Left lung (tissue), 10 donors: ENCODE data around the gene AK2. TPM values are rescaled to one million over a fixed set of nuclear protein-coding genes. Genes with fewer than 3 reads are reported as not detected.

ENCODE experiments used
- ATAC-seq: fragments of 200-7000 bp; cut with Tn5 transposase; one replicate; pipeline ENCODE4 v1.9.1; 2020; ENCODE audit warnings: moderate library complexity
- DNase-seq, 4 donors: peaks; one replicate each; pipeline ENCODE4 v3.0.0-alpha.2; 2013 to 2020
- H3K27ac ChIP-seq, 2 donors: fragments of 200-600 bp; sonication (generic) in 1 of 2; one replicate each; pipeline versions ENCODE4 v1.5.0 to v1.8.0; 2020 to 2021
- H3K27me3 ChIP-seq, 2 donors: fragments of 200-600 bp; sonication (generic) in 1 of 2; one replicate each; pipeline versions ENCODE4 v1.5.0 to v1.8.0; 2020 to 2021
- H3K36me3 ChIP-seq, 2 donors: fragments of 200-600 bp; sonication (generic) in 1 of 2; one replicate each; pipeline versions ENCODE4 v1.5.0 to v1.8.0; 2020 to 2021
- H3K4me1 ChIP-seq, 2 donors: fragments of 200-600 bp; one replicate each; pipeline ENCODE4 v1.8.0; 2021
- H3K4me3 ChIP-seq, 2 donors: fragments of 200-600 bp; sonication (generic) in 1 of 2; one replicate each; pipeline versions ENCODE4 v1.5.0 to v1.8.0; 2020 to 2021; ENCODE audit warnings: mild to moderate bottlenecking in 1 of 2
- H3K9me3 ChIP-seq, 2 donors: fragments of 200-600 bp; sonication (generic) in 1 of 2; one replicate each; pipeline versions ENCODE4 v1.5.0 to v1.8.0; 2020 to 2021
- intact Hi-C, 2 donors: fragments of 100-400 bp; cut with DNase I; formaldehyde crosslinking; loops; one replicate each; pipeline versions ENCODE4 v1.11.2 to v1.14.2; 2022
- polyA plus RNA-seq, 6 donors: library from polyadenylated mRNA; unstranded; fragments of 120-200 nt; gene quantifications; one replicate each; pipeline ENCODE4 v1.2.1, GENCODE V29; 2013; ENCODE audit not compliant: insufficient read length in 6 of 6
- total RNA-seq, 2 donors: library from RNA; stranded (reverse); fragmentation: NEBNext Ultra II Directional; extraction: Animal tissue kit (Norgen Biotek cat#: 25700); gene quantifications; one replicate each; pipeline ENCODE4 v1.2.1, GENCODE V29; 2021
- TF ChIP-seq, protein P1 (sequence below), 2 donors: fragments of 200-600 bp; sonication (generic) in 1 of 2; IDR thresholded peaks; one replicate each; pipeline versions ENCODE4 v1.5.0 to v1.8.0; 2021; ENCODE audit warnings: antibody characterized with exemption in 2 of 2
- donor health status: DM: no; HTN: yes; CAD: no.
- donor health status: DM: no; HTN: no; CAD: no.

Gene AK2
- total and polyA plus RNA-seq, 8 donors = 119 to 188 (median 165) TPM

DNA sequence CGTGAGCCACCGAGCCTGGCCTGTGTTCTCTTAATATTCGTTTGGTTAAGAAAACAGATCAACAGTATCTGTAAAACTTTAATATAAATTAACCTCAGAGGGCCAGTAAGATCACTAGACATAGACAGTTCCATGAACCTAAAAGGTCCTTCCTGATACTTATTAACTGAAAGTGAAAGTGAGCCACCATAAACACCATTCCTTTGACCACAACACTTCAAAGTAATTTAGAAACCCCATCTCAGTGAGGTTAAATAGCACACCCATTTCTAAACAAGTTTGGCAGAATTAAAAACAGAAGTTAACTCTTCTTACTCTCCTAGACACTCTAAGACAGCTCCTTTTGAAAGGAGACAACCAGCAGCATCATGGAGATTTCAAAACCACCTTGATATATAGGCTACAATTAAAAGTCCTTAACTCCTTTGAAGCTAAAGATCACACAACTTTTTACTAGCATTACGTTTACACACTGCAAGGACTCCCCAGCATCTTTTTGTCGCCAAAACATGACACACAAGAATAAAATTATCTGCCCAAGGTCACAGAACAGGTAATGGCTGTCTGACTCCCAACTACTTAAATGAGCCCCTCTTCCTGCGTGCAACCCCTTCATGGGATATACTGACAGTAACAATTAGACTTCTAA lies 74.3 kb downstream of the AK2 start:
- intact Hi-C loops = no loop called here
- H3K4me1 ChIP-seq = peaks cover 8 to 51% of the 10 kb centered on the region in 2 donors
- H3K27me3 ChIP-seq = no peaks in the 10 kb centered on the region
- ATAC-seq (peak; percentile 23), DNase-seq (no peak)
- no peaks in the 10 kb centered on the region for H3K9me3 ChIP-seq
- no peaks in the 10 kb centered on the region for H3K36me3 ChIP-seq
- H3K4me3 ChIP-seq = peak overlapping the region; percentile 71 to 74
- TF ChIP-seq, protein P1, sequence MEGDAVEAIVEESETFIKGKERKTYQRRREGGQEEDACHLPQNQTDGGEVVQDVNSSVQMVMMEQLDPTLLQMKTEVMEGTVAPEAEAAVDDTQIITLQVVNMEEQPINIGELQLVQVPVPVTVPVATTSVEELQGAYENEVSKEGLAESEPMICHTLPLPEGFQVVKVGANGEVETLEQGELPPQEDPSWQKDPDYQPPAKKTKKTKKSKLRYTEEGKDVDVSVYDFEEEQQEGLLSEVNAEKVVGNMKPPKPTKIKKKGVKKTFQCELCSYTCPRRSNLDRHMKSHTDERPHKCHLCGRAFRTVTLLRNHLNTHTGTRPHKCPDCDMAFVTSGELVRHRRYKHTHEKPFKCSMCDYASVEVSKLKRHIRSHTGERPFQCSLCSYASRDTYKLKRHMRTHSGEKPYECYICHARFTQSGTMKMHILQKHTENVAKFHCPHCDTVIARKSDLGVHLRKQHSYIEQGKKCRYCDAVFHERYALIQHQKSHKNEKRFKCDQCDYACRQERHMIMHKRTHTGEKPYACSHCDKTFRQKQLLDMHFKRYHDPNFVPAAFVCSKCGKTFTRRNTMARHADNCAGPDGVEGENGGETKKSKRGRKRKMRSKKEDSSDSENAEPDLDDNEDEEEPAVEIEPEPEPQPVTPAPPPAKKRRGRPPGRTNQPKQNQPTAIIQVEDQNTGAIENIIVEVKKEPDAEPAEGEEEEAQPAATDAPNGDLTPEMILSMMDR (IDR thresholded peaks at IDR 0.05) = no peak
- peak overlapping the region; percentile 1 to 43 for H3K27ac ChIP-seq

- ATAC-seq = no peak
- Histone ChIP-seq H3K36me3 (peaks cover 0 to 4% of the 10 kb centered on the region in 2 donors), H3K4me3 (peak overlapping the region in 1 of 2 donors; percentile 71), H3K27ac (no peak overlapping the region), H3K4me1 (peaks cover 8 to 56% of the 10 kb centered on the region in 2 donors), H3K27me3 (no peaks in the 10 kb centered on the region), H3K9me3 (no peaks in the 10 kb centered on the region)
- intact Hi-C loops = no loop called here
- TF ChIP-seq, protein P1 (IDR thresholded peaks at IDR 0.05) = no peak
- DNase-seq = no peak
These were observed 75.8 kb downstream of the AK2 start for GRCh38 chr1:32960819-32961355.

- Histone ChIP-seq H3K27ac (no peak overlapping the region), H3K36me3 (peaks cover 0 to 5% of the 10 kb centered on the region in 2 donors), H3K9me3 (no peaks in the 10 kb centered on the region), H3K4me1 (peaks cover 8 to 56% of the 10 kb centered on the region in 2 donors), H3K27me3 (no peaks in the 10 kb centered on the region), H3K4me3 (no peak overlapping the region)
- ATAC-seq (no peak), DNase-seq (no peak)
- intact Hi-C loops = no loop called here
- TF ChIP-seq, protein P1 (IDR thresholded peaks at IDR 0.05) = no peak
These were observed 76.3 kb downstream of the AK2 start for GRCh38 chr1:32960342-32960741.

DNA sequence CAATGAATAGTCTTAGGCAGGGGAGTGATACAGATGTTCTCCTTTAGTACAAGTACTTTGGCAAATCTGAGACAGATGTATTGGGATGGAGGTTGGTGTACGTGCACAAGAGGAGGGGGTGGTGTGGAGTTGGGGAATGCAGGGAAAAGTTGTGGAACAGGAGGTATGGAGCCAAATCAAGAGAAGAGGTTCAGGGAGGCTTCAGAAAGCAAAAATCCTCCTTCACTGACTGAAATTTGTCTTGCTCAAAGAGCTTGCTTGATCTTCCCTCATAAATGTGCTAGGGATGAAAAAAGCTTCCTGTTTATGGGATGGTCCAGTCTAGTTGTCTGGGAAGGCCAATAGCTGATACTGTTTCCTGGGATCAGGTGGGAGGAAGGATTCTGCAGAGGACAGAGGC lies 77.9 kb downstream of the AK2 start:
- no peak for DNase-seq
- peaks cover 8 to 64% of the 10 kb centered on the region in 2 donors for H3K4me1 ChIP-seq
- peaks cover 0 to 5% of the 10 kb centered on the region in 2 donors for H3K36me3 ChIP-seq
- H3K4me3 ChIP-seq = no peak overlapping the region
- no peak overlapping the region for H3K27ac ChIP-seq
- no peaks in the 10 kb centered on the region for H3K9me3 ChIP-seq
- no peak for ATAC-seq
- H3K27me3 ChIP-seq = no peaks in the 10 kb centered on the region
- intact Hi-C loops = no loop called here
- TF ChIP-seq, protein P1 (IDR thresholded peaks at IDR 0.05) = no peak

Other genes starting within 250 kb of the AK2 start
- gene YARS1, start 219.5 kb downstream of the AK2 start, total RNA-seq = 100 to 1,000 TPM in 1 of 2 donors, 10 to 100 TPM in 1; 80.7 to 126 TPM
- 10 to 100 TPM; 68.8 to 86.4 (median 76.5) TPM for gene YARS1, start 219.5 kb downstream of the AK2 start, polyA plus RNA-seq
- gene S100PBP, start 219.2 kb downstream of the AK2 start, total RNA-seq = 10 to 100 TPM; 32.3 to 35.0 TPM
- 10 to 100 TPM; 47.2 to 56.5 (median 53.8) TPM for gene S100PBP, start 219.2 kb downstream of the AK2 start, polyA plus RNA-seq
- 1 to 10 TPM in 1 of 2 donors, not detected in 1; 4.6 TPM for gene FNDC5, start 166.0 kb downstream of the AK2 start, total RNA-seq
- gene FNDC5, start 166.0 kb downstream of the AK2 start, polyA plus RNA-seq = 10 to 100 TPM in 3 of 6 donors, 1 to 10 TPM in 3; 7.7 to 13.3 (median 10.3) TPM
- gene HPCA, start 150.4 kb downstream of the AK2 start, total RNA-seq = under 1 TPM in 1 of 2 donors, not detected in 1; 0.35 TPM
- gene HPCA, start 150.4 kb downstream of the AK2 start, polyA plus RNA-seq = under 1 TPM; 0.16 to 0.61 (median 0.37) TPM
- 10 to 100 TPM; 29.3 to 87.0 TPM for gene TMEM54, start 135.5 kb downstream of the AK2 start, total RNA-seq
- 10 to 100 TPM; 22.4 to 24.9 (median 22.9) TPM for gene TMEM54, start 135.5 kb downstream of the AK2 start, polyA plus RNA-seq
- 10 to 100 TPM; 37.8 to 46.0 TPM for gene RNF19B, start 72.1 kb downstream of the AK2 start, total RNA-seq
- gene RNF19B, start 72.1 kb downstream of the AK2 start, polyA plus RNA-seq = 10 to 100 TPM; 11.8 to 13.2 (median 12.5) TPM
- 1 to 10 TPM; 2.3 to 5.1 TPM for gene AZIN2, start 44.3 kb upstream of the AK2 start, total RNA-seq
- gene AZIN2, start 44.3 kb upstream of the AK2 start, polyA plus RNA-seq = 10 to 100 TPM in 1 of 6 donors, 1 to 10 TPM in 5; 8.0 to 13.1 (median 9.1) TPM
- 1 to 10 TPM; 6.2 to 6.4 TPM for gene TRIM62, start 145.2 kb upstream of the AK2 start, total RNA-seq
- 1 to 10 TPM; 4.4 to 6.4 (median 5.4) TPM for gene TRIM62, start 145.2 kb upstream of the AK2 start, polyA plus RNA-seq
- gene ZNF362, start 219.6 kb upstream of the AK2 start, total RNA-seq = 10 to 100 TPM; 25.9 to 32.3 TPM
- 10 to 100 TPM; 49.8 to 60.0 (median 54.6) TPM for gene ZNF362, start 219.6 kb upstream of the AK2 start, polyA plus RNA-seq